Stimulated activated CD4-positive, alpha-beta T cell treated with anti-CD3 and anti-CD28 coated beads, Interleukin-4, amount 100 ng/mL, for 48 hours (primary cell): Measurements from ENCODE around the gene IFNAR1.
A peak's percentile ranks its signal among the peaks of the same experiment; 100 is the strongest.
"Not testable (repeated sequence)": the region's sequence is repeated elsewhere in the genome, so short reads cannot be mapped to it uniquely, and the experiment has no call there.

ENCODE experiments used
- DNase-seq, 2 donors: peaks; one replicate each; pipeline ENCODE4 v3.0.0-alpha.2; 2020; ENCODE audit warnings: low read depth in 2 of 2

IFNAR1 gene

DNA sequence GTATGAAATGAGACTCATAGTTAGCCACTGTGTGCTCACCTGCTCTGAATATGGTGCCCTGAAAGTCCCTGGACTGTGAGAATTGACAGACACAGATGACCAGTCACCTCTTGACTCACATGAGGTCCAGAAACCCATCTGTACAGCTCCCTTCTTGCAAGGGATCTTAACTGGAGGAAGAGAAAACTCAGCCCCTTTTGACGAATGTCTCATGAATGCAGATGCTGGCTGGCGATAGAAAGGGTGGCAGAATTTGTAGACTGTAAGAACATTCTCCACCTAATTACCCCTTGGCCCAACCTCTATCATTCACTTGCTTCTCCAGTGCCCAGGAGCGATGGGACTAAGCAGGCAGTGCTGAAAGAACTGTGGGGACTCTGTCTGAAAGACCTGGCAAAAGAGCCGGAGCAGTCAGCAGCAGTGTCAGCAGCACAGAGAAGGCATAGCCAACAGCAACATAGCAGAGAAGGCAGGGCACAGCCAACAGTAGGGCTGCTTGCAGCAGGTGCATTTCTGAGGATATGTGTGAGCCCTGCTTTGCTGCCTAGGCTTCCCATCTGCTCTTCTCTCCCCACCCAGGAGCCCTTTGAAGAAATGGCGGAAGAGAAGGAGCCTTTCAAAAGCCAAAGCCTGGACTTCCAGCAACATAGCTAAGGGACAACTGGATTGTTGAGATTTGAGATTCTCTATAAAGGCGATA, 52.6 kb downstream of the IFNAR1 start:
- DNase-seq: no peak

DNA sequence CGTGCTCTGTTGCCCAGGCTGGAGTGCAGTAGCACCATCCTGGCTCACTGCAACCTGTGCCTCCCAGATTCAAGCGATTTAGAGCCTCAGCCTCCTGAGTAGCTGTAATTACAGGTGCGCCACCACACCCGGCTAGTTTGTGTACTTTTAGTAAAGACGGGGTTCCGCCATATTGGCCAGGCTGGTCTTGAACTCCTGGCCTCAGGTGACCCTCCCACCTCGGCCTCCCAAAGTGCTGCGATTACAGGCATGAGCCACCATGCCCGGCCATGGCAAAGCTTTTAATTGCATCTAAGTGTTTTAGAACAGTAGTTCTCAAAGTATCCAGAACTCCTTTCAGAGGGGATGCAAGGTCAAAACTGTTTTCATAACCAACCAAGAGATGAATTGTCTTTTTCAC, 53.3 kb downstream of the IFNAR1 start:
- no peak for DNase-seq

DNA sequence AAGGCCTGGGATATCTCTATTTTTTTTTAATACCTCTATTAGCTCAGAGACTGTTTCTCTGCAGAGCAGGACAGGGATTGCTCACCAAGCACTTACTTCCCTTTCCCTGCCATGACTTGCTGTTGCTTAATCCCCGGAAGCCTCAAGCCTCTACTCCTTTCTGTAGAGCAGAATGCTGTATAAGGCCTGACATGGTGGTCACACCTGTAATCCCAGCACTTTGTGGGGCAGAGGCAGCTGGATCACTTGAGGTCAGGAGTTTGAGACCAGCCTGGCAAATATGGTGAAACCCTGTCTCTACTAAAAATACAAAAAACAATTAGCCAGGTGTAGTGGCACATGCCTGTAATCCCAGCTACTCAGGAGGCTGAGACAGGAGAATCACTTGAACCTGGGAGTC, 55.2 kb downstream of the IFNAR1 start:
- not testable (repeated sequence) for DNase-seq

DNA sequence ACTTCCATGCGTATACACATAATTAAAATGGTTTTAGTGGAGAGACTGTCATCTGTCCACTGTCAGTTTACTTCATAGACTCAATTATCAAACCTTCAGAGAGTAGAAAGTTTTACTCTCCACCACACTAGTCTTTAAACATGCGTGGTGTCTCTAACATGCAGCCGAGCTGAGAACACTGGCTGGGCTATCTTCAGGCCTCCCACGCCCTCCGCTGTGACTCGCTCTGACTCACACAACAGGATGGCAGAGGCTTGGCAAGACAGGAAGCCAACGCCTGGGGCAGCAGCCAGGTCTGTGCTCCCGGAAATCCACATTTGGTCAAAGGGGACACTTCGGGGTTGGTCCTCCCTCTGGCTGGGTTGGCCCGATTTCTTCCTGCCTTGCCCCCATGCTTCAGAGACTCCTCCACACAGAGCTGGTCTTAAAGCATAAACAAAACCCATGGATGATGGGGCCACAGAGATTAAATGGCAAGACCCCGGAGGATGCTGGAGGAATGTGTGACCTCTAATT, 55.8 kb downstream of the IFNAR1 start:
- peak; percentile 84 to 93 for DNase-seq

DNA sequence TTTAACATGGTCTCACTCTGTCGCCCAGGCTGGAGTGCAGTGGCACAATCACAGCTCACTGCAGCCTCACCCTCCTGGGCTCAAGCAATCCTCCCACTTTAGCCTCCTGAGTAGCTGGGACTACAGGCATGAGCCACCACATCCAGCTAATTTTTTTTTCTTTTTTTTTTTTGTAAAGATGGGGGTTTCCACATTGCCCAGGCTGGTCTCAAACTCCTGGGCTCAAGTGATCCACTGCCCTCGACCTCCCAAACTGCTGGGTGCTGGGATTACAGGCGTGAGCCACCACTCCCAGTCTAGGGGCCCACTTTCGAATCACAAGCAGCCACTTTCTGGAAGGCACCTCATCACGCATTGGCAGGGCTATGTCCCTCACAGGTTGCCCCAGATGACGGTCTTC, 56.6 kb downstream of the IFNAR1 start:
- DNase-seq: not testable (repeated sequence)

DNA sequence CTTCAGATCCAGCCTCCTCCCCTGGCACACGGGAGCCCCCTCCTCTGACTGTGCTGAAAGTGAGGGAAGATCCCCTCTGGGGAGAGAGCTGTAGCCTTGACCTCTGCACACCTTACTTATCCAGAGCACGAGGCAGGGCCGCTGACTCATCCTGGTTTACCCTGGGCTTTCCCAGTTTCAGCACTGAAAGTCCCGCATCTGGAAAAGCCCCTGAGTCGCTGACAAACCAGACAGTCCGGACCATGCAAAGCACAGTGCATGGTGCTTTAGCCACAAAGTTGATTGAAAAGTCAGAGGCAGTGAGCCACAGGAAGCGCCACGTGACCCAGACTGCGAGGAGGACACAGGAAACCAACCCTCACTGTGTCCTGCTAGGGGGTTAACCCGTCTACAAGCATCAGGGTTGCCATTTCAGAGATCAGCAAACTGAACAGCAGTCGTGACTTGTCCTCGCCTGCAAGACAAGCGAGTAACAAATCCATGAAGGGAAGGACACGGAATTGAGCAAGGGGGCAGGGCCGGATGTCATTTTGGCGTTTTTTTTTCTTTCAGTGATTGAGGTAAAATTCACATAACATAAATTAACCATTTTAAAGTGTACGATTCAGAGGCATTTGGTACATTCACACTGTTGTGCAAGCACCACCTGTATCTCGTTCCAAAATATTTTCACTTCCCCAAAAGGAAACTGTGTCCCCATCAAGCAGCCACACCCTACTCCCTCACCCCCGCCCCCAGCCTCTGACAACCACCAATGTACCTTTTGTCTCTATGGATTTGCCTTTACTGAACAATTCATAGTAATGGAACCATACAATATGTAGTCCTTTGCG, 58.5 kb downstream of the IFNAR1 start:
- DNase-seq: peak; percentile 44 to 64

DNA sequence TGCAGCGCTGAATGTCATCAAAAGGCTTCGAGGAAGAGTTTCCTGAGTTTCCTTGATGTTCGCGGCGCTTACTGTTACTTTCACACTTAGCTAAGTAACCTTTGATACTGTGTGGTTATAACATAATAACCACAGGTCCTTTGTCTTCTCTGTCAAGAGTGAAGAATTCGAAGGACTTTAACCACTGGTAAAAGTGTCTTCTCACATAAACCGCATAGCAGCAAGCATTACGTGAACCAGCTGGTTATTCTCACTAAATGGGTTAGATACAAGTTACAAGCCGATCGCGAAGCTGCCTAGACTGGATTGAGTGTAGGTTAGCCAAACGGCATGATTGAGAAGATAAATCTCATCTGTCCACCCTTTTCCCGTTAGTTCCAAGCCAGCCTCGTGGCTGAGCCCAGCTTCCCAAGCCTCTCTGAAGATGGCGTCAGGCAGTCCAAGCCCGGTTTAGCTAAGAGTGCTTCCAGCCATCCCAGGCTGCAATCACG, 60.1 kb downstream of the IFNAR1 start:
- no peak for DNase-seq

DNA sequence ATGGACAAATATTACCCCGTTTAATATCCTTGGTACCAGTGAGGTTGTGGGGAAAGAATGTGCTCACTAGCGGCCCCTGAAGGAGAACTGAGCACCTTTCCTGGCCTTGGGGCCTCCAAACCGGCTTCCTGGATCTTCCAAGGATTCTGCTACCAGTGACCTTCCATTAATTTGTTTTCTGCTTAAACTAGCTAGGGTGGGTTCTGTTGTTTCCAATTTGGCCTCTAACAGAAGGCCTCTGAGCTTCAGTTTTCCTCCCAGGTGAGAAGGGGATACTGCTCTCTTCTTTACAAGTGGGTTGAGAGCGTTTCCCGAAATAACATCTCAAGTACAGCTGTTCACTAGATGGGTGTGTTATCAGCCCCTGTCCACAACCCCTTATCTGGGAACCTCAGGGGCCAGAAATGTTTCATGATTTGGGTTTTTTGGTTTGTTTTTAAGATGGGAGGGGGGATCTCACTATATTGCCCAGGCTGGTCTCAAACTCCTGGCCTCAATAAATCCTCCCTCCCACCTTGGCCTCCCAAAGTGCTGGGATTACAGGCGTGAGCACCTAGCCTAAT, 61.5 kb downstream of the IFNAR1 start:
- no peak for DNase-seq

DNA sequence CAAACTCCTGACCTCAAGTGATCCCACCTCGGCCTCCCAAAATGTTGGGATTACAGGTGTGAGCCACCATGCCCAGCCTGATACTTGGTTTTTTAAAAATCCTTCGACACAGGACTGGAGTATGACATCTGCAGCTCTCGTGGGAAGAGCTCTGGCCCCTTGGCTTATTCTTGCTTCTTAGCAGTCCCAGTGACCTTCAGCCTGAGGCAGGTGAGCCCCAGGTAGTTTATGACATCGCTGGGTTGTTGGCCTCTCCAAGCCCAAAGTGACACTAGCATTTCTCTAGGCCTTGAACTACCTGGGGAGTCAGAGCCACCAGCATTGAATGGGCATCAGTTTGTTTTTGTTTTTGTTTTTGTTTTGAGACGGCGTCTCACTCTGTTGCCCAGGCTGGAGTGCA, 62.5 kb downstream of the IFNAR1 start:
- DNase-seq: no peak

DNA sequence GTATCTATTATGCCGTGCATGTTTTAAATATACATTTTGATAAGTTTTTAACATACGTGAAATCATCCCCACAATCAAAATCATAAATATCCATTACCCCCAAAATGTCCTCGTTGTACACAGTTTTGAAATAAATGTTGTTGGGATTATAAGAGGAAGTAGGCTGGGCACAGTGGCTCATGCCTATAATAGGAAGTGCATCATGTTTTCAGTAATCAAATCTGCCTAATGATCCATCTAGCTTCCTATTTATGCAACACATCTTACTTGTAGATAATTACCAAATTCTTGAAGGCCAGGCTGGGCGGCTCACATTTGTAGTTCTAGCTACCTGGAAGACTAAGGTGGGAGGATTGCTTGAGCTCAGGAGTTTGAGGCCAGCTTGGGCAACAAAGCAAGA, 63.4 kb downstream of the IFNAR1 start:
- no peak for DNase-seq

DNA sequence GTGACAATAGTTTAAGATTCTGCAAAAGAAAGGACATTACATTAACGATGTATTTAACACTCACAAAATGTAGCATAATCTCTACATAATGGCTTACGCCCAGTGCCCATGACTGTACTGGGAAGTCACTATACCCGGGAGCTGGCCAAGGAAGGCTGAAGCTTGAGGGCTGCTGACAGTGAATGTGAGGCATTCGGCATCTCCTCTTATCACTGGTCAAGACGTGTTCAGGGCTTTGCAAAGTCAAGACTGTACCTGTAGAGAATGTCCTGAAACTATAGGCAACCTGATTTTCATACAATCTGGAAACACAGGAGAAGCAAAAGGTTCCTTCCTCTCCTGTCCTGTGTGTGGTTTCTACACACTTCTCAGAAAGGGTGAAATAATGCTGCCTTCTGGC, 65.7 kb downstream of the IFNAR1 start:
- no peak for DNase-seq

DNA sequence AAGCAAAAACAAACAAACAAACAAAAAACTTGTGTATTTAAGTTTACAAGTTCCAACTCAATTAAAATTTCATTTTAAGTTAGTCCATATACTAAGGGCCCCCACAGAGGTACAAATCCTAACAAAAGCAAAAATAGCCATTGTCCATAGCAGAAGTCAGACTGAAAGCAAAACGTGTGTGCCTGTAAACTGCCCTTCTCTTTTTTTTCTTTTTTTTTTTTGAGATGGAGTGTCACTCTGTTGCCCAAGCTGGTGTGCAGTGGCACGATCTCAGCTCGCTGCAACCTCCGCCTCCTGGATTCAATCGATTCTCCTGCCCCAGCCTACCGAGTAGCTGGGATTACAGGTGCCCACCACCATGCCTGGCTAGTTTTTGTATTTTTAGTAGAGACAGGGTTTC, 66.9 kb downstream of the IFNAR1 start:
- no peak for DNase-seq

DNA sequence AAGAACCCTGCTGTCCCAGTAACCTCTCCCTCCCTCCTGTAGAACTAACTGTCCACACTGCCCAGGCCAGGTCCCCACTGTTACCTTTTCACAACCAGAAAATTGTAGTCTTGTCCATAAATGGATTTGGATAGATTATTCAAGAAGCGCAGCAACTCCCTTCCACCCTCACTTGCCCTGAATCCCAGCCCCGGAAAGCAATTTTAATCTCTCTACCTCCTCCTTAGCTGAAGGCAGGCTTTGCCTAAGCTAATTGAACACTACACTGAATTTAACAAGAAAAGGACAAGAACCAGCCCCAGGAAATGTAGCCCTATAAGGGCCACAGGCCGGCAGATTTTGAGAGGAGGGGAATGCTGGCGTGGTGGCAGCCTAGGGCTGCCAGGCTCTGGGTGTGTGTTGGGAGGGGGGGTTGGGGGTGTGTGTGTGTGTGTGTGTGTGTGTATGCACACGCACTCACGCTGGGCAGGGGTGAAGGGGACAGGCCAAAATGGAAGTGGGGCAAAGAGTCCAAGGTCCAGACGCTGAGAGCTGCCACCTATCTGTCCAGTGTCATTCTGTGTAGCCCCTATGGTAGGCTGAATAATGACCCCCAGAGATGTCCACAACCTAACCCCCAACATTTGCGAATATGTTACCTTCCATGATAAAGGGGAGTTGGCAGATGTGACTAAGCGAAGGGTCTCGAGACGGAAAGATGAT, 67.7 kb downstream of the IFNAR1 start:
- no peak for DNase-seq

DNA sequence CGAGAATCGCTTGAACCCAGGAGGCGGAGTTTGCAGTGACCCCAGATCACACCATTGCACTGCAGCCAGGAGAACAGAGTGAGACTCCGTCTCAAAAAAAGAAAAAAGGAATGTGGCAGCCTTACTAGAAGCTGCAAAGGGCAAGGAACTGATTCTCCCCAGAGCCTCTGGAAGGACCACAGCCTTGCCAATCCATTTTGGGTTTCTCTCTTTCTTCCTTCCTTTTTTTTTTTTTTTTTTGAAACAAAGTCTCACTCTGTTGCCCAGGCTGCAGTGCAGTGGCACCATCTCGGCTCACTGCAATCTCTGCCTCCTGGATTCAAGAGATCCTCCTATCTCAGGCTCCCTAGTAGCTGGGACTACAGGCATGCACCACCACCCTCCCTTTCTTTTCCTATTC, 68.6 kb downstream of the IFNAR1 start:
- DNase-seq: no peak

DNA sequence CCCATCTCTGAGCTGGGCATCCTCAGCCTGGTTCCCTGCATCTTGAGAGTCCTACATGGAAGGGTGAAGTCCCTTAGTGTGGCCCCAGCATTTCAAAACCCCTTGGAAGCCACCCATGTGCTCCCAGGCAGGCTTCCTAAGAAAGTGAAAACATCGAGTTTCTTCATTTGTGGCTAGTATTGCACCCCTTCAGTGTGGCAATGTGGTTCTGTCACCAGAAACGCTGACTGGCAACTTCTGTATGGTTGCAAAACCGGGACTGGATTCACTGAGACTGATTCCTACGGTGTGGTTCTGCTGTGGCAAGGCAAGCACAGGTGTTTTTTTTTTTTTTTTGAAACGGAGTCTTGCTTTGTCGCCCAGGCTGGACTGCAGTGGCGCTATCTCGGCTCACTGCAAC, 69.5 kb downstream of the IFNAR1 start:
- DNase-seq: no peak

DNA sequence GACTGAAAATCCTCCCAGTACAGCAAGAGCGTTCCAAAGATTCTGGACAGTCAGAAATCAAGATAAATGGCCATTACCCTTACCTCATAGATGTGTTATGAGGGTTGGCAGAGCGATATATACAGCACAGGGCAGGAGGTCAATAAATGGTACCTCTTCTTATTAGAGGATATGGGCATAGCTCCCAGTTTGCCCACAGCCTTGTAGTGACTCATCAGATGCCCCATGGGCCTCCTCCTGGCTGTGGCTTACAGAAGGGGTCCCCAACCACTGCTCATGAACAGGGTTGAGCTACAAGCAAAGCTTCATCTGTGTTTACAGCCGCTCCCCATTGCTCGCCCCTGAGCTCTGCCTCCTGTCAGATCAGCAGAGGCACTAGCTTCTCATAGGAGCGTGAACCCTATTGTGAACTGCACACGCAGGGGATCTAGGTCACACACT, 71.1 kb downstream of the IFNAR1 start:
- DNase-seq: no peak

DNA sequence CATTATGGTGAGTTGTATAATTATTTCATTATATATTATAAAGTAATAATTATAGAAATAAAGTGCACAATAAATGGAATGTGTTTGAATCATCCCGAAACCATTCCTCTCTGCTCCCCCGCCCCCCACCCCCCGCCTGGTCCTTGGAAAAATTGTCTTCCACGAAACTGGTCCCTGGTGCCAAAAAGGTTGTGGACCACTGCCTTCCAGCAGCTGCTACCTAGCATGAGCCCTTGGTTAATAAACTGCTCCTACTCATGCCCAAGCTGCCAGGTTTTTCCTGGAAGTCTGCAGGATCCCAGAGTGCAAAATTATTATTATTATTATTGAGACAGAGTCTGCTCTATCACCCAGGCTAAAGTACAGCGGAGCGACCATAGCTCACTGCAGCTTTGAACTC, 71.7 kb downstream of the IFNAR1 start:
- no peak for DNase-seq

DNA sequence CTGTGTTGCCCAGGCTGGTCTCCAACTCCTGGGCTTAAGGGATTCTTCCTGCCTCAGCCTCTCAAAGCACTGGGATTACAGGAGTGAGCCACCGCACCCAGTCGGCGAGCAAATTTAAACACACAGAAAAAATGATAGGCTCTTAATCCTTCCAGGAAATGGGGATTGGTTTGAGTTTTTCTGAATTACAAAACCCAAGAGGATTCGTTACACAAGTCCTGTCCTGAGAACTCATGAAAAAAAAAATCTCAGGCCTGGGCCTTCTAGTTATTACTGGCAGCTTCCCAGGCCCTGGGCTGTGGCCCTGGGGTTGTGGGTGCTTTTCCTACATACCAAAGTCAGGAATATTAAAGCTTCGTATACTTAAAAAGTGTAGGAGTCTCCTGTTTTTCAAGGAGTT, 72.2 kb downstream of the IFNAR1 start:
- DNase-seq: no peak

DNA sequence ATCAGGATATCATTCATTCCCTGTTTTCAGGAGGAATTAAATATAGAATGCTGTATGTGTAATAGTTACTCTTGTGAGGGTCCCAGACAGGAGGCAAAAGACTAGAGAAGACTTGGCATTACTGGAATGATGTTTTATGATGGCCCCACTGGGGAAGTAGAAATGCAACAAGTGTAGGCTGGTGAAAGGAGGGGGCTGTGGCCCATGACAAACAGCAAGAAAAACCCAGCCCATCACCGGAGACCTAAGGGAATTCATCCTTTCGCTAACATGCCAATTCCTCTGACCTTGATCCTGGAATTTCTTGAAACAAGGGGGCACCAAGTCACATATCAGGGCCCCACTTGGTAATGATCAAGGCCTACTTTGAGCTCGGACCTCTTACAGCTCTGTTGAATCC, 72.9 kb downstream of the IFNAR1 start:
- DNase-seq: no peak

DNA sequence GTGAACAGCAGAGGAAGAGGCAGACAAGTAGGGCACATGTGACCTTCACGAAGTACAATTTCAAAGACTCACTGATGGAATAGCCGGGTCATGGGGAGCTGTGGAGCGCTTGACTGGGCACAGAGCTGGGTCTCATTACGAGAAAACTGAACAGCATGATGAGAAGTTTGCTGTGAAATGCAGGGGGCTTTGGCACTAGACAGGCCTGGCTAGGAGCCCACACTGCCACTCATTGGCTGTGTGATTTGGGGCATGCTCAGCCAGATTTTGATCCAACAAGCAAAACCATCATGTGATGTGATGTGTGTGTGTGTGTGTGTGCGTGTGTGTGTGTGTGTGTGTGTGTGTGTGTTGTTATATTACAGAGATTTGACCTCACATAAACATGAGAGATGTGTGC, 73.6 kb downstream of the IFNAR1 start:
- no peak for DNase-seq

DNA sequence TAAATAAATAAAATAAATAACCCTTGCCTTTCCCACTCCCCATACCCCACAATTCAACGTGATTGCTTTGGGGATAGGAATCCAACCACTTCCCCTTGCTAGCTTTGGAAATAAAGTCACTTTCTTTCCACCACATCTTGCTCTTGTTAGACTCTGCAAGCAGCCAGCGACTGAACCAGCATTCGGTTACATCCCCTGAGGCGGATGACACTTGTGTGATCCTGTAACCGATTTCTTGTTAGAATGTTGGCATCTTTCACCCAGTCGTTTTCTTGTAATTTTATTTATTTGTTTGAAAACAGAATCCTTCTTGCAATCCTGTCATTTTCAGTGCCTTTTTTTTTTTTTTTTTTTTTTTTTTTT, 76.8 kb downstream of the IFNAR1 start:
- DNase-seq: no peak
